ENCODE measurements around the gene EXOC3L1.

Gene EXOC3L1

DNA sequence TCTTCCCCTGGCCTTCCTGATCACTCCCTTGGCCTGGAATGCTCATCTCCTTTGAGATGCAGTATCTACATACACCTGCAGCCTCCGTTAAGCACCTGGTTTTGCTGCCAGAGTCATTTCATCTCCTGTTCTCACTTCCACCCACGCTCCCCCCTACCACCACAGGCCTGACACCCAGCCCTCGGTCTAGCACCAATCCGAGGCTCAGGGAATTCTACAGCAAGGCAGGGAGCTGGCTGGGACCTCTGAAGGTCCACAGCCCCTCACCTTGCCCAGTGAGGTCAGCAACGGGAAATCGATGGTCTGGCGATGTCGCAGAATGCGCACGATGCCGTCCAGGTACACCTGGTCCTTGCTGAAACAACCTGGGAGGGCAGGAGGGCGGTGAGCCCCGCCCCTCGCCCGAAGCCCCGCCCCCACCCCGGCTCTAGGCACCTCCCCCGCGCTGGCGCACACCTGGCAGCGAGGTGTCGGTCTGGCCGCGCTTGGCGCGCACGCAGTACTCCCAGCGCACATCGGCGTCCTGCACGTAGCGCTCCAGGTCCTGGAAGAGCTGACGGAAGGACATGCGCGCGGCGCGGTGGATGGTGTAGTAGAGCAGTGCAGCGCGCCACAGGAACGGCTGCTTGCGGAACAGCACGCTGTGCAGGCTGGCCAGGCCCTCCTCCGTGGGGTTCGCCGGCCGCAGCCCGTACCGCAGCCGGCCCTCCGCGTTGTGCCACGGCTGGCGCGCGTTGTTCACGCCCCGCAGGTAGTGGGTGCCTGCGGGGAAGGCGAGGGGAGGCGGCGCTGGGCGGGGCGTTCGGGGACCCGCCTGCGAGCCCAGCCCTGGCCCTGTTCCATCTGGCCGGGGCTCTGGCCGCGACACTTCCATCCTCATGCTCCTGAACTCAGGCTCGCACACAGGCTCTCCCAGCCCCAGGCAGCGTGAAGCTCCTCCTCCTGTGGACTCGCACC is 11.9 kb downstream of the EXOC3L1 start:
- peak; percentile 64 for DNase-seq

DNA sequence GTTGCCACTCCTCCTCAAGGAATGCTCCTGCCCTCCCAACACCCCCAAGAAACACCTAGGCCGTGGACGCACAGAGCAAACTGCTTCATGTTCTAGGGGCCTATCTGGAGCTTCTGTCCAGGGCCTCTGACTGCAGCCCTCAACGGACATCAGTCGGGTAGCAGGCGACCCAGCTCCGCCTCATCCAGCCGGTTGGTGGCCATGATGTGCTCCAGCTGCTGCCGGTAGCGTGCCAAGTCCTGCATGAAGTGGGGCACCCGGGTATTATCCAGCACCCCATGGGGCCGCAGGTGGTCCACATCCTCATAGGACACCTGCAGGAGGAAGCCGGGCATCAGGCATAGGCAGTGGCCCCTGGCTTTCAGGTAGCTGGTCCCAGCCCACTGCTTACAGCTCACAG is 13.3 kb downstream of the EXOC3L1 start:
- DNase-seq, result no peak

DNA sequence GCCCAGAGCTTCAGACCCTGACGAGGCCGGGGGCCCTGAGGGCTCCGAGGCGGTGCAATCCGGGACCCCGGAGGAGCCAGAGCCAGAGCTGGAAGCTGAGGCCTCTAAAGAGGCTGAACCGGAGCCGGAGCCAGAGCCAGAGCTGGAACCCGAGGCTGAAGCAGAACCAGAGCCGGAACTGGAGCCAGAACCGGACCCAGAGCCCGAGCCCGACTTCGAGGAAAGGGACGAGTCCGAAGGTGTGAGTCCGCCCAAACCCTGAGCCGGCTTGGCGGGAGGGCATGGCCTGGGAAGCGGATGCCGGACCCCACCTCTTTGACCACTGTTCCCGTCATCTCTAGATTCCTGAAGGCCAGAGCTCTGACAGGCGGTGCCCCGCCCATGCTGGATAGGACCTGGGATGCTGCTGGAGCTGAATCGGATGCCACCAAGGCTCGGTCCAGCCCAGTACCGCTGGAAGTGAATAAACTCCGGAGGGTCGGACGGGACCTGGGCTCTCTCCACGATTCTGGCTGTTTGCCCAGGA is 15.2 kb downstream of the EXOC3L1 start:
- DNase-seq, result no peak

DNA sequence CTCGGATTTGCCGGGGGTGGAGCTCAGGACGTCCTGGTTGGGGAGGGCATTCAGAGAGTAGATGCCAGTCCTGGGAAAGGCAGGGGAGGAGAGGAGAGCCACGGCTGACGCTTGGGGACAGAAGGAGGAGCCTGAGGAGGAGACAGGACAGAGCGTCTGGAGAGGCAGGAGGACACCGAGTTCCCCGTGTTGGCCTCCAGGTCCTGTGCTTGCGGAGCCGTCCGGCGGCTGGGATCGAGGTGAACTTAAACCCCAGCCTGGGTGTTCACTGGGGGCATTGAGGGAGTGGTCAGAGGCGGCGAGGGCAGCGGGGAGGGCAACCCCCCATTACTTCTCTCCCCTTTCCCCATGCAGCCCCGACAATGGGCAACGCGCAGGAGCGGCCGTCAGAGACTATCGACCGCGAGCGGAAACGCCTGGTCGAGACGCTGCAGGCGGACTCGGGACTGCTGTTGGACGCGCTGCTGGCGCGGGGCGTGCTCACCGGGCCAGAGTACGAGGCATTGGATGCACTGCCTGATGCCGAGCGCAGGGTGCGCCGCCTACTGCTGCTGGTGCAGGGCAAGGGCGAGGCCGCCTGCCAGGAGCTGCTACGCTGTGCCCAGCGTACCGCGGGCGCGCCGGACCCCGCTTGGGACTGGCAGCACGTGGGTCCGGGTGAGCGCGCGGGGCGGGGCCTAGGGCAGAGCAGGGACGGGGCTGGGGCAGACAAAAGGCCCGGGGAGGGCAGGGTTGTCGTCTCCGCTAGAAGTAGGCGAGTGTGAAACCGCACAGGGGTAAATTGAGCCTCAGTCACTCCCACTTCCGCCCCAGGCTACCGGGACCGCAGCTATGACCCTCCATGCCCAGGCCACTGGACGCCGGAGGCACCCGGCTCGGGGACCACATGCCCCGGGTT is 15.9 kb downstream of the EXOC3L1 start:
- DNase-seq, result peak; percentile 72

DNA sequence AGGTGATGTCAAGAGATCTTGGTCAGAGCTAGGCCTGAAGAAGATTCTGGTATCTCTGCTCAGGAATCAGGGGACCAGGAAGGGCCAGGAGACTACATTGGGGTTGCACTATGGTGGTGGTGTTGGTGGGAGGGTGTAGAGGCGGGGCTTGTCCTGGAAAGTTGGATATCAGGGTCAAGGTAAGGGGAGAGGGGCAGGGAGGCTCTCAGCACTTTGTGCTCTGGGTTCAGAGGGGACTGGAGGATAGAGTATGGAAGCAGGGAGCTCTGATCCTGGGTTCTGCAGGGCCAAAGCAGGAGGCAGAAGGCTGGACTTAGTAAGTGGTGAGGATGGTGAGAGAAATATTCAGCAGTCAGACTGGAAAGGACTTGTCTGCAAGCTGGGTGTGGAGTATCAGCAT is 16.6 kb downstream of the EXOC3L1 start:
- no peak for DNase-seq

DNA sequence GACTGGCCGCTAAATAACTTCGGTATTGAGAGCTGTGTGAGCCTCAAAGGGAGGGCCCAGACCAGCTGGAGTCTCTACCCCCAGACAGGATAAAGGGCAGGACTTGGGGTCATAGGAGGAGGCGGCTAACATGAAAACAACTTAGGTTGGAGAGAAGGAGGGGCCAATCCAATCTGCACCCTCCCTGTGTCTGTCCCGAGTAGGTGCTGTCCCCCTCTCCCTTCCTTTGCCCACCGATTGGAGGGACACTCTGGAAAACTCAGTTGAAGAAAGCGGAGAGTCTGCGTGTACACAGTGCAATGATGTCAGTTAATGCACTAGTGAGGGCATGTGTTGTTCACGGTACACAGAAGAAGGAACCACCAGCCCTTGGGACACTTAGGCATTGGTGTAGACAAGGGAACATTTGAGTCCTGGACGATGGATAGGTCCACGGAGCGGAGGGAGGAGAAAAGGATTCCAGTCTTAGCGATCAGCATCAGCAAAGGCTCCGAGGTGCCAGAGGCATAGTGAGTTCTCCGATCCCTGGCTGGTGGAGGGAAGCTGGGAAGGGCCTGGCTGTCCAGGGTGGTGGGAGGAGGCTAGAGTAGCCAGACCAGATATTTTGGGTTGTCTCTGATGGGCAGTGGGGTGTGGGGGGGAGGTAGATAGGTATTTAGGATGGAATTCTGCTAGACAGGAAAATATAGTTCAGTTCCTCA is 18.8 kb downstream of the EXOC3L1 start:
- DNase-seq, result no peak

DNA sequence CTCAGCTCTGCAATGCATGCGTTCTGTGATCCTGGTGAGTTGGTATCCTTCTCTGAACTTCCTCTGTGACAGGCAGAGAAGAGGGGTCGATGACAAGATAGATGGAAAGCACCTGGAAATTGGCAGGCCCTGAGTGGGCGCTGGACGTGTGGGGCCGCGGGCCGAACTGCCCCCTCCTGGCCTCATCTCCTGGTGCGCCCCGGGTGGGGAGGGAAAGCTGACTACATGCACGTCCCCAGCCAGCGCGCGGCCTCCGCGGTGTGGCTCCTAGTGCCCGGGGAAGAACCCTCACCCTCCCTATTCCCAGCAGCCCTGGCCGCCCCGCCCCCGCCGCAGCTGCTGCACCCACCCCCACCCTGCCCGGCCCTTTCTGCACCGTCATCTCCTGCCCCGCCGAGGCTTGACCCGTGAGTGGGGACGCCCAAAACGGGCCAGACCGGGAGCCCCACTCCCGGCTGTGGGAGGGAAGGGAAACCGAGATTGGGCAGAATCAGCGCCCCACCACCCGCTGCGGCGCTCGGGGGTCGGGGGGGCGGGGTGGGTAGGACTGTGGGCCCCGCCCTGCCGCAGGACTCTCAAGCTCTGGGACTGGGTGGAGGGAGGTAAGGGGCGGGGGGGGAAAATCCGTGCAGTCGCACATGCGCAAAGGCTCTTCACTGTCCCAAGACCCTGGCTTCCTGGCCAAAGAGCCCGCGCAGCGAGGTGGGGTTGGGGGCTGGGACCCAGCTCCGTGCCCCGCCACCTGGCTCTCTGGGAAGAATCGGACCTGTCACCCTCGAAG is 19.6 kb downstream of the EXOC3L1 start, which contains the start of gene NOL3:
NOL3 (plus strand) TSS at position 371 of the 781 bp plus-strand sequence.
- DNase-seq, result peak; percentile 83

DNA sequence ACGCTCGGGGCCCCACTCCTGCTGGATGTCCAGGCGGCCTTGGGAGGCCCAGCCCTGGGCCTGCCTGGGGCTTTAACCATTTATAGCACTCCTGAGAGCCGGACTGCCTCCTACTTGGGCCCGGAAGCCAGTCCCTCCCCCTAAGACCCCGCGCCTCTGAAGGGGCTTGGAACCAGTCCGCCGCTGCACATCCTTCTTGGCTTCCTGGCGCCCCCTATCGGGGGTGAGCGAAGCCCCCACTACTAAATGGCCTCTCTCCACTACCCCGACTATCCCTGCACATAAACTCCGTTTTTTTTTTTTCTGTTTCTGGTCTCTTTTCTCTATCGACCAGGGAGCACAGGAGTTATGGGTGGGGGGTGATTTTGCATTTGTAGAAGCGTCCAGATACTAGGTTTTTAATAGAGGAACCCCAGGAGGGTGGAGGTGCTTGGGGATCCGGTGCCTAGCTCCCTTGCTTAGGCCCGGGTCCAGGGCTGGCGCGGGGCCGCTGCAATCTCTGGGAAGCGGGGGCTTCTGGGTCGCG is 20.2 kb downstream of the EXOC3L1 start:
- no peak for DNase-seq

DNA sequence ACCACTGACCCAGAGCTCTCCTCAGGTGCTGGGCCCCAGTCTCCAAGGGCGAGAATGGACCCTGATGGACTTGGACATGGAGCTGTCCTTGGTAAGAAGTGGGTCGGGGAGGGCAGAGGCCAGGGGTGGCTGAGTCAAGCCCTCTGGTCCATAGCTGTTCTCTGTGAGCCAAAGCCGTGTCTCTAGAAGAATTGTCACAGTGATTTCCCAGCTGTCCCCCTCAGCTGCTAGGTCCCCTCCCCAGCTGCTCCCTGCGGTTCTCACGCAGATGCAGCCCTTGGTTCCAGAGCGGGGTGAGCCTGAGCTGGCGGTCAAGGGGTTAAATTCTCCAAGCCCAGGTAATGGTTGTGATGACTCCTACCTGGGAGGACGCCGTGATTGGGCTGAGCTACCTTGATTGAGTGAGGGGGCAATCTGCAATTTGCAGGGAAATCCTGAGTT is 20.9 kb downstream of the EXOC3L1 start:
- no peak for DNase-seq

DNA sequence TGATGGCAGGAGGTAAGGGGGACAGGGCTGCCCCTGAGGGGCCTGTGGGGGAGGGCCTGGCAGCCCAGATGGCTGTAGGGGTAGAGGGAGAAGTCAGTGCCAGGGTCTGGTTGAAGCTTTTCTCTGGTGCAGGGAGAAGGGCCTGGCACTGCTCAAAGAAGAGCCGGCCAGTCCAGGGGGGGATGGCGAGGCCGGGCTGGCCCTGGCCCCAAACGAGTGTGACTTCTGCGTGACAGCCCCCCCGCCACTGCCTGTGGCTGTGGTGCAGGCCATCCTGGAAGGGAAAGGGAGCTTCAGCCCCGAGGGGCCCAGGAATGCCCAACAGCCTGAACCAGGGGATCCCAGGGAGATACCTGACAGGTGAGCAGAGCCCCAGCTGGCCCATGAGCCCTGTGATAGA is 22.3 kb downstream of the EXOC3L1 start:
- no peak for DNase-seq

DNA sequence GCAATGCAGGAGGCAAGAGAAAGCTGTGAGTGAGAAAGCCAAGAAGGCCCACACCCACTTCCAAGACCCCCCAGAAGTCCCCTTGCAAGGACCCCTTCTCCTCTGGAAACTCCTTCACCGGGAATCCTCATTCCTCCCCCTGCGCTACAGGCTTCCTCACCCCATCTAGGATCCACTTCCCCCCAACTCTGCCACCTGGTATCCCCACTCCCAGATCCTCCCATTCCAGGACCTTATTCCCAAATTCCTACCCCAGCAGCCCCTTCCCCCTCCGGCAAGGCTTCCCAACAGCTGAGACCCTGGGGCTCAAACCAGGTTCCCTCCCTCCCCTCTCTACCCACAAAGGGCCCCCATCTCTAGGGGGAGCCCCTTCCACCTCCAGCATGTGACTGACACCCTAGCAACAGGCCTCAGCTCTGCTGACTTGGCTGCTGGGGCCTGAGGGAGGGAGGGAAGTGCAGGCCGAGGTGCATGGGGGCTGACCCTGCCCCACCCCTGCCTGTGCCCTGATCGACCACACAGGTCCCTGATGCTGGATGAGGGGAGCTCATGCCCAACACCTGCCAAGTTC is 23.3 kb downstream of the EXOC3L1 start:
- DNase-seq, result no peak

DNA sequence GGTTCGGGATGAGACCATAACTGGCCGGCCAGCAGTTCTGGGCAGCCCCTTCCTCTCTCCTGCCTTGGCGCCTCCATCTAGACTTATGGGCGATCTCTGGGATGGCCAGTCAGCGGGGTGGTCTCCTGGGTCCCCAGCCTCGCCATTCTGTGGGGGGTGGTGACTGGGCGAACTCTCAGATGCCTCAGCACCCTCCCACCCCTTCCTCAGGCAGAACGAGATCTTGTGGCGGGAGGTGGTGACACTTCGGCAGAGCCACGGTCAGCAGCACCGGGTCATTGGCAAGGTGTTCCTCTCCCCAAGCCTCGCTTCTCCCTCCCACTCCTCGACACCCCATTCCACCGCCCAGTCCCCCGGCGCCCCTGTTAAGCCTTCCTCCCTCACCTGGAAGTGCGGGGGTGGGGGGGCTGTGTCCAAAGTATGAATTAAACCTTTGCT is 23.8 kb downstream of the EXOC3L1 start:
- DNase-seq, result no peak

DNA sequence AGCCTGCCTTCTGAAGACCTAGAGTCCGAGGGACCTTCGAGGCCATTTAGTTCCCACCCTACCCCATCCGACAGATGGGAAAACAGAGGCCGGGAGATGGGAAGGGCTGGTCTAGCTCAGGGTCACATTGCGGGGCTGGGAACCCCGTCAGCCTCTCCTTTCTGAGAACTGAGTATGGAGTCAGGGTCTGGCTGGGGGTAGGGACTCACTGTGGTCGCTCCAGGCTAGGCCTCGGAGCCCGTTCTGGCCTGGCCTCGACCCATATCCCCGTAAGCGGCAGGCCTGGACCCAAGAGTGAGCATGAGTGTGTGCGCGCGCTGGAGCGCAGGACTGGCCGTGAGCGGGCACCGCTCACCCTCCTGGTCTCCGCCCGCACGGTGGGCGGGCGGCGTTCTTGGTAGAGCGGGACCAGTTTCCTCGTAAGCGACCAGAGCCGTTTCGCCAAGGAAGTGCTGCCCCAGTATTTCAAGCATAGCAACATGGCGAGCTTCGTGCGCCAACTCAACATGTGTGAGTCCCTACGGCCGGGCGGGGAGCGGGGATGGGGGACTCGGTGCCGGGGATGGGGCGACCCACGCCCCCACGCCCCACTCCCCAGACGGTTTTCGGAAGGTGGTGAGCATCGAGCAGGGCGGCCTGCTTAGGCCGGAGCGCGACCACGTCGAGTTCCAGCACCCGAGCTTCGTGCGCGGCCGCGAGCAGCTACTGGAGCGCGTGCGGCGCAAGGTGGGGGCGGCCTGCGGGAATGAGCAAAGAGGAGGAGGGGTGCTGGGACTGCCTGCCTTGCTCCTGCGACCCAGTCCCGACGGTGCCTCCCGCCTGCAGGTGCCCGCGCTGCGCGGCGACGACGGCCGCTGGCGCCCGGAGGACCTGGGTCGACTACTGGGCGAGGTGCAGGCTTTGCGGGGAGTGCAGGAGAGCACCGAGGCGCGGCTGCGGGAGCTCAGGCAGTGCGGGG is 24.5 kb downstream of the EXOC3L1 start:
- no peak for DNase-seq

DNA sequence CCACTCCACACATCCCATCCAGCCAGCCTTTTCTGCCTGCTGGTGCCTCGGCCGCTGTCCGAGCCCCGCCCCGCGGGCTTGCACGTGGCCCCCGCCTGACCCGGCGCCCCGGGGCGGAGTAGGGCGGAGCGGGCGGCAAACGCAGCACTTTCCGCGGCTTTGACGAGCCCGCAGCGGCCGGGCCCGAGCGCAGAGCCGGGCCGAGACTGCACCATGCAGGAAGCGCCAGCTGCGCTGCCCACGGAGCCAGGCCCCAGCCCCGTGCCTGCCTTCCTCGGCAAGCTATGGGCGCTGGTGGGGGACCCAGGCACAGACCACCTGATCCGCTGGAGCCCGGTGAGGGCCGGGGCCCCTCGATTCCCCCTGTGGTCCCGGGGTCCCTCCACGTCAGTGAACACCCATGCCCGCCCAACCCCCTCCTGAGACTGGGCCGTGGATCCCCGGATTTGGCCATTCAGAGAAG is 25.3 kb downstream of the EXOC3L1 start, which contains the start of gene HSF4:
HSF4 (plus strand) TSS at position 147 of the 463 bp plus-strand sequence; CDS start at position 214, 67 bp downstream.
- no peak for DNase-seq

DNA sequence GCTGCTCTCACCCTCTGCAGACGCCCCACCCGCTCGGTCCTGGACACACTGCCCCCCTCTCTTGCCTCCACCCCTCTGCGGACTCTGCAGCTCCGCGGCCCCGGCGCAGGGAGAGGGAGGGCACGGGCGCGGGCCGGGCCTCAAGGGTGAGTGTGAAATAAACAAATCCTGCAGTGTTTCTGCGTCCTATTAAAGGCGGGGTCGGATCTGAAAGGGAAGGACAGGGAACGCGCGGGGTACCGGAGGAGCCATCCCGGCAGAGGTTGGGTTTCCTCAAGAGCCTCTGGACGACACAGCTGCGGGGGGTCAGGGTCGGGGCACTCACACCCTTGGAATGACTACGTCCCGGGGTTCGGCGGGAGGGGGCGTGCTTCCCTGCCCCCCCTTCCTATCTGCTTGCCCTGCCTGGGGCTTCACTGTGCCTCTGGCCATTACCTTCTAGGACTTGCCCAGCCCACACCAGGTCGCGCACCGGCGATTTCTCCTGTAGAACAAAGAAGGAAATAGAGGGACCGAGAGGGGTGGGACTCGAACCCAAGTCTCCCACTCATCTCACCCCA is 25.9 kb downstream of the EXOC3L1 start:
- DNase-seq, result no peak

DNA sequence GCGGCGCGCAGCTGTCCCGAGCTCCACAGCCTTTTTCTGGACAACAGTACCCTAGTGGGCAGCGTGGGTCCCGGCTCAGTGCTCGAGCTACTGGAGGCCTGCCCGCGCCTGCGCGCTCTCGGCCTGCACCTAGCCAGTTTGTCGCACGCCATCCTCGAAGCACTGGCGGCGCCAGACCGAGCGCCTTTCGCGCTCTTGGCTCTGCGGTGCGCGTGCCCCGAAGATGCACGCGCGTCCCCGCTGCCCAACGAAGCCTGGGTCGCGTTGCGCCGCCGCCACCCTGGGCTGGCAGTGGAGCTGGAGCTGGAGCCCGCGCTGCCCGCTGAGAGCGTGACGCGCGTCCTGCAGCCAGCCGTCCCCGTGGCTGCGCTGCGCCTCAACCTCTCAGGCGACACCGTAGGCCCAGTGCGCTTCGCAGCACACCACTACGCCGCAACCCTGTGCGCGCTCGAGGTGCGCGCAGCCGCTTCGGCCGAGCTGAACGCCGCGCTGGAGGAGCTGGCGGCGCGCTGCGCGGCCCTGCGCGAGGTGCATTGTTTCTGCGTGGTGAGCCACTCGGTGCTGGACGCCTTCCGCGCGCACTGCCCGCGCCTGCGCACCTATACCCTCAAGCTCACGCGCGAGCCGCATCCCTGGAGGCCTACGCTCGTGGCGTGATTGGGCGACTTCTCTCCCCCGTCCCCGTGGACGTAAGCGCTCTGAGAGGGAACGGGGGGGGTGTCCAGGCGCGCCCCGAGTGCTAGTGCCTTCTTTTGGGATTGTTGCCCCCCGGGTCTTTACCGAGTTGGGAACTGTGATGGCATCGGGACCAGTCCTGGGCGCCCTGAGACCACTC is 26.6 kb downstream of the EXOC3L1 start:
- DNase-seq, result peak; percentile 46

DNA sequence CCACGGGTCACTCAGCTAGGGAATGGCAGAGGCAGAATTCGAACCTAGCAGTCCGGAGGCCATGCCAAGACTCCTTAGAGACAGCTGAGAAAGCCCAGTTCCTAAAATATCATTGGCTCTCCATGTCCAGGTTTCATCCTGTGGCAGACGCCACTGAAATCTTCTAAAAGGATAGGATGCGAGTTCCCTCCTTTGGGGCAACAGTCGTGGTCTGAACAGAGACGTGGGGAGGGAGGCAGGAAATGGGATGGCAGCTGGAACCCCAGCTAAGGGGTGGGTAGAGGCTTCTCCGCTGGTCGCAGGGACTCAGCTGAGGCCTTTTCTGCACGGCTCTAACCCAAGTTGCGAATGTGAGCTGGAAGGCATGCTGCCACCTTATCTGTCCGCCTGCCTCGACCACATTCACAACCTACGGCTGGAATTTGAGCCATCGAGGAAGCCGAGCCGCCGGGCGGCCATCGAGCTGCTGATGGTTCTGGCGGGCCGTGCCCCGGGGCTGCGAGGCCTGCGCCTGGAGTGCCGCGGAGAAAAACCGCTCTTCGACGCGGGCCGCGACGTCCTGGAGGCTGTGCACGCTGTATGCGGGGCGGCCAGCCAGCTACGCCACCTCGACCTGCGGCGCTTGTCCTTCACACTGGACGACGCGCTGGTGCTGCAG is 27.3 kb downstream of the EXOC3L1 start:
- no peak for DNase-seq

DNA sequence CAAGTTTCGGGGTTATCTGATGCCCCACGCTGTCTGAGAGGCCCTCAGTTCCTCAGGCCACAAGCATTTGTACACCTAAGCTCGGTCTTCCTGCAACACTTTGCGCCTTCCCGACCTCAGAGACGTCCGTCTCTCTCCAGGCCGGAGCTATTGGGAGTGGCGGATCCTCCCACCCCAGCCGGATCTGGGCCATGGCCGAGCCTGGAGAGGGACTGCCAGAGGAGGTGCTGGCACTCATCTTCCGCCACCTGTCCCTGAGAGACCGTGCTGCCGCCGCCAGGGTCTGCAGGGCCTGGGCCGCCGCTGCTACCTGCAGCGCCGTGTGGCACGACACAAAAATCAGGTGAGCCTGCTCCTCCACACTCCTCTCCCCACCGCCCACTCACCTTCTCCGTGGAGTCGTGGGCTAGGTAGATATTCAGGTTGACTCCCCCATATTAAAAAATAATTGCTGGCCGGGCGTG is 28.3 kb downstream of the EXOC3L1 start:
- no peak for DNase-seq

Measured in left hindlimb (tissue), 1 donor.